NT2/D1 (cell line): ENCODE data around the gene LKAAEAR1.

Source experiments
- SUZ12 ChIP-seq: IDR thresholded peaks from 2 replicates; pipeline ENCODE4 v1.6.1; 2011; ENCODE audit not compliant: insufficient read length, insufficient read depth; ENCODE audit errors: extremely low read depth
- YY1 ChIP-seq: IDR thresholded peaks from 2 replicates; pipeline ENCODE4 v1.6.1; 2011; ENCODE audit not compliant: insufficient read length, insufficient read depth

- TF ChIP-seq YY1 (no peak), SUZ12 (no peak)
Observed at GRCh38 chr20:64119681-64120341, 35.6 kb upstream of the LKAAEAR1 start.
